Stimulated activated effector memory CD8-positive, alpha-beta T cell treated with anti-CD3 and anti-CD28 coated beads, Interleukin-12 subunit alpha, Interleukin-12 subunit beta, amount 100 ng/mL, for 72 hours (primary cell): ENCODE measurements around the gene SHISA9.
"Not testable (repeated sequence)": the region's sequence is repeated elsewhere in the genome, so short reads cannot be mapped to it uniquely, and the experiment has no call there.

ENCODE experiments used
- ATAC-seq: fragments of 150-1000 bp; cut with Tn5 transposase; 2 replicates; pipeline ENCODE4 v1.10.0; 2021
- DNase-seq, 2 donors: peaks; one replicate each; pipeline ENCODE4 v3.0.0; 2021 to 2022; ENCODE audit warnings: low spot score in 2 of 2
- H3K27ac Mint-ChIP-seq: one replicate; pipeline ENCODE4 v1.8.0; 2022; ENCODE audit warnings: mild to moderate bottlenecking, mixed read lengths
- H3K36me3 Mint-ChIP-seq: one replicate; pipeline ENCODE4 v1.8.0; 2022; ENCODE audit warnings: mild to moderate bottlenecking, mixed read lengths
- H3K4me1 Mint-ChIP-seq: one replicate; pipeline ENCODE4 v1.8.0; 2022; ENCODE audit warnings: mixed read lengths
- H3K4me3 Mint-ChIP-seq: one replicate; pipeline ENCODE4 v1.8.0; 2022; ENCODE audit warnings: mild to moderate bottlenecking, mixed read lengths
- H3K9me3 Mint-ChIP-seq: one replicate; pipeline ENCODE4 v1.8.0; 2022; ENCODE audit warnings: mixed read lengths

The SHISA9 gene

DNA sequence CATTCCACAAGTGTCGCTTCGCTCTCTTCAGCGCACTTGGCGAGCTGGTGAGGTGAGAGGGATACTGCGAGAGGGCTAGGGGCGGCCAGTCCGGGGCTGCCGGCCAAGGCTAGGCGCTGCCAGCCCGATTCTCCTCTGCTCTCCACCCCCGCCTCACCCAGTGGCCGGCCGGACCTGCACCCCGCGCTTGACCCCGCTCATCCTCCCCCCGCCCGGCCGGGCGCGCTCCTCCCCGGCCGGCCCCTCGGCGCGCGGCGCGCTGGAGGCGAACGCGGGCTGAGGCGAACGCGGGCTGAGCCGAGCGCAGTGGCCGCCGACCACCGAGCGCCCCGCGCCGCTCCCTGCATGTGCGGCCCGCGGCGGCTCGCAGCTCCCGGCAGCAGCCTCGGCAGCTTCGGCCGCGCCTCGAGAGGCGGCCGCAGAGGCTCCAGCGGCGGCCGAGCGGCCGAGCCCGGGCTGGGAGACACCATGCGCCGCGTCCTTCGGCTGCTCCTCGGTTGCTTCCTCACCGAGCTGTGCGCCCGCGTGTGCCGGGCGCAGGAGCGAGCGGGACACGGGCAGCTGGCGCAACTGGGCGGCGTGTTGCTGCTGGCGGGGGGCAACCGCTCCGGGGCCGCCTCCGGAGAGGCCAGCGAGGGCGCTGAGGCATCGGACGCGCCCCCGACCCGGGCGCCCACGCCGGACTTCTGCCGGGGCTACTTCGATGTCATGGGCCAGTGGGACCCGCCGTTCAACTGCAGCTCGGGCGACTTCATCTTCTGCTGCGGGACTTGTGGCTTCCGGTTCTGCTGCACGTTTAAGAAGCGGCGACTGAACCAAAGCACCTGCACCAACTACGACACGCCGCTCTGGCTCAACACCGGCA lies at the start of gene SHISA9:
Gene SHISA9, plus strand, starts transcription at position 2 of the 865 bp plus-strand sequence.
- H3K4me1 Mint-ChIP-seq = no peaks in the 10 kb centered on the region
- ATAC-seq = no peak
- no peak within 1 kb of the TSS for H3K4me3 Mint-ChIP-seq
- no peak for DNase-seq
- no peaks in the 10 kb centered on the region for H3K36me3 Mint-ChIP-seq
- no peaks in the 10 kb centered on the region for H3K9me3 Mint-ChIP-seq
- H3K27ac Mint-ChIP-seq = no peak within 1 kb of the TSS

DNA sequence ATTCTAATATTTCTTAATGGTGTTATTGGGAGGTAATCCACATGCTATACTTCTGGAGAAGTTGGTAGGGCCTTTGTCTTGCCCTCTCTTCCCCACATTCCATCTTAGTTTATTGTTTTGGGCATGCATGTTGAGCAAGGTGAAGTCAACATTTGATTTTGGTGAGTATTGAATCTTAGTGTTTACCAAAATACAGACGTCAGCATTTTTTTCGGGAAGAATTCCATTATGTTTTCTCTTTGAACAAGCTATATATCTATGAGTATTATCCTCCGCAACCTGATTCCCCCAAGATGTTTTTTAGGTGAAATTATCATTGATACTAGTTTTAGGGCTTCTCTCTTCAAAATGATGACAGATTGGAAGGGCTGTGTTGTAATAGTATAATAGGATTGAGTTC lies 47.4 kb upstream of the SHISA9 start:
- Mint-ChIP-seq H3K27ac (no peak overlapping the region), H3K9me3 (peaks cover 2% of the 10 kb centered on the region), H3K4me1 (no peaks in the 10 kb centered on the region), H3K4me3 (no peak overlapping the region), H3K36me3 (no peaks in the 10 kb centered on the region)
- no peak for DNase-seq
- ATAC-seq = no peak

- not testable (repeated sequence) for H3K36me3 Mint-ChIP-seq, H3K27ac Mint-ChIP-seq, H3K4me1 Mint-ChIP-seq, ATAC-seq, H3K9me3 Mint-ChIP-seq, DNase-seq, H3K4me3 Mint-ChIP-seq
These were observed 44.0 kb upstream of the SHISA9 start for GRCh38 chr16:12857435-12857834.

DNA sequence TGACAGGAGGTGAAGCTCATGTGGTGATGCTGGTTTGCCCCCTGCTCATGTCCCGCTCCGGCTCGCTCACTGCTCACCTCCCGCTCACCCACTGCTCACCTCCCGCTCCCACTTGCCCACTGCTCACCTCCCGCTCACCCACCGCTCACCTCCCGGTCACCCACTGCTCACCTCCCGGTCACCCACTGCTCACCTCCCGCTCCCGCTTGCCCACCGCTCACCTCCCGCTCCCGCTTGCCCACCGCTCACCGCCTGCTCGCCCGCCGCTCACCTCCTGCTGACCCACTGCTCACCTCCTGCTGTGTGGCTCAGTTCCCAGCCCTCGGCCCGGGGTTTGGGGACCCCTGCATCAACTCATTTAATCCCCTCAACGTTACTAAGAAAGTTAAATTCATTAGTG lies 39.1 kb upstream of the SHISA9 start:
- no peak overlapping the region for H3K27ac Mint-ChIP-seq
- H3K4me3 Mint-ChIP-seq = no peak overlapping the region
- H3K36me3 Mint-ChIP-seq = no peaks in the 10 kb centered on the region
- DNase-seq (no peak), ATAC-seq (no peak)
- H3K4me1 Mint-ChIP-seq = no peaks in the 10 kb centered on the region
- no peaks in the 10 kb centered on the region for H3K9me3 Mint-ChIP-seq

GRCh38 chr16:12862941-12863340 lies 38.5 kb upstream of the SHISA9 start:
- H3K27ac Mint-ChIP-seq = no peak overlapping the region
- no peaks in the 10 kb centered on the region for H3K36me3 Mint-ChIP-seq
- ATAC-seq = no peak
- no peak for DNase-seq
- H3K4me3 Mint-ChIP-seq = no peak overlapping the region
- no peaks in the 10 kb centered on the region for H3K4me1 Mint-ChIP-seq
- H3K9me3 Mint-ChIP-seq = no peaks in the 10 kb centered on the region

DNA sequence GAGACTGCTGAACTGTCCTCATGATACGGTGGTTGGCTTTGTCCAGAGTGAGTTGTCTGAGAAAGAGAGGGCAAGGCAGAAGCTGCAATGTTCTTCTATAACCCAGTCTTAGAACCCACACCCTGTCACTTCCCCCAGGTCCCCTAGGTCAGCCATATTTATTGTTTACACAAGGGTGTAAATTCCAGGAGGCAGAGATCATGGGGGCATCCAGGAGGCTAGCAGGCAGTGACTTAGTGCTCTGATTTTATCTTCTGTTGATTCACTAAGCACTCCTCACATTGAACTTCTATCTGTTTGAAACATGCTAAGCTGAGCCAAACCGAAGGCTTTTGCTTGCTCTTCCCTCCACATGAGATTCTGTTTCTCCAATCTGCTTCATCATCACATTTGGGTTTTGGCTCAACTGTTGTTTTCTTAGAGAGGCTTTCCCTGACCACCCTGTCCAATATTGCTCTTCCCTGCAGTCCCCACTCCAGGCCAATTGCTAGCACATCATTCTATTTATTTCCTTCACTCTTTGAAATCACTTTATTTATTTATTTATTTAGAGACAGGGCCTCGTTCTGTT lies 34.3 kb upstream of the SHISA9 start:
- H3K4me3 Mint-ChIP-seq = no peak overlapping the region
- H3K36me3 Mint-ChIP-seq = no peaks in the 10 kb centered on the region
- no peak for DNase-seq
- H3K27ac Mint-ChIP-seq = no peak overlapping the region
- no peak for ATAC-seq
- no peaks in the 10 kb centered on the region for H3K4me1 Mint-ChIP-seq
- H3K9me3 Mint-ChIP-seq = no peaks in the 10 kb centered on the region

DNA sequence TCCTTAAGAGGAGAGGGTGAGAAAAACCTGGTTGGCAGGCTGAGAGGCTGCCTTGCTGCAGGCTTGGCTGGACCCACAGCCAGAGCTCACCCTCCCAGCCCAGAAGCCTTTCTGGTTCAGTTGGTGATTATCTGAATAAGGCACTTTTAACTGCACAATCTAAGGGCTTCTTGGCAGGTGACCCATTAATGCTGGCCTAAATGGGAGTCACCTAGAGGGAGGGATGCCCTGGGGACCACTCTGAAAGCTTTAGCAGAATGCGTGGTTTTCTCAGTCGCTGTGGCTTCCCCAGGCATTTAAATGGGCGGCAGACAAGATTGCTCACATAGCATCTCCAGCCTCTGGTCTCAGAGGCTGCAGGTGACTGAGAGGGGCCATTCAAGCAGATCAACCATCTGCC lies 33.2 kb upstream of the SHISA9 start:
- no peak overlapping the region for H3K27ac Mint-ChIP-seq
- H3K9me3 Mint-ChIP-seq = no peaks in the 10 kb centered on the region
- H3K4me1 Mint-ChIP-seq = no peaks in the 10 kb centered on the region
- no peak for DNase-seq
- no peak overlapping the region for H3K4me3 Mint-ChIP-seq
- ATAC-seq = no peak
- no peaks in the 10 kb centered on the region for H3K36me3 Mint-ChIP-seq

GRCh38 chr16:12868788-12869187 lies 32.6 kb upstream of the SHISA9 start:
- DNase-seq (no peak), ATAC-seq (no peak)
- Mint-ChIP-seq H3K4me3 (no peak overlapping the region), H3K27ac (no peak overlapping the region), H3K4me1 (no peaks in the 10 kb centered on the region), H3K36me3 (no peaks in the 10 kb centered on the region), H3K9me3 (no peaks in the 10 kb centered on the region)

DNA sequence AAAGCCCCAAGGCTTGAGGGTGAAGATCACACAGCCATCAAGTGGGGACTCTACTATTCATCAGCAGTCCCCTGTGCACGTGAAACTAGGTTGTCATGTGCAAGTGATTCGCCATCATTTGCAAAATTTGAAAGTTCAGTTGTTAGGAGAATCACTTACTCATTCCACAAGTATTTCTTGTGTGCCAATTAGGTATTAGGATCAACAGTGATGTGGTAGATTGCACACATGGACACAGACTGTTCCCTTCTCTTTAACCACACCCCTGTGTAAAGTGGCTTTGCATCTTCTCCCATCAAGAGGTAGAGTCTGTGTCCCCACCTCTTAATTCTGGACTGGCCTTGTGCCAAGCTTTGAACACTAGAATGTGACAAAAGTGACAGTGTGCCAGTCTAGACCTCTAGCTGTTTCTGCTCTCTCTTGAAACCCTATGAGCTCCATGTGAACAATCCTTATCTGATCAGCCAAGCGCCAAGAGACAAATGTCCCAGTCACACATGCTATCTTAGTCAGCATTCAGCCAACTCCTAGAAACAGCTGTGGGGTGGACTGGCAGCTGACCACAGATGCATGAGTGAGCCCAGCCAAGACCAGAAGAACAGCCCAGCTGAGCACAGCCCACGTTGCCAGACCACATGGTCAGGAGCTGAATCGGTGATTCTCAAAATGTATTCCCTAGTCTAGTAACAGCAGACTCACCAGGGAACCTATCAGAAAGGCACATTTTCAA lies 31.5 kb upstream of the SHISA9 start:
- Mint-ChIP-seq H3K36me3 (no peaks in the 10 kb centered on the region), H3K4me3 (no peak overlapping the region), H3K9me3 (no peaks in the 10 kb centered on the region), H3K4me1 (no peaks in the 10 kb centered on the region), H3K27ac (no peak overlapping the region)
- DNase-seq (no peak), ATAC-seq (no peak)

GRCh38 chr16:12871784-12872183 lies 29.6 kb upstream of the SHISA9 start:
- no peak overlapping the region for H3K4me3 Mint-ChIP-seq
- no peaks in the 10 kb centered on the region for H3K9me3 Mint-ChIP-seq
- H3K4me1 Mint-ChIP-seq = no peaks in the 10 kb centered on the region
- no peaks in the 10 kb centered on the region for H3K36me3 Mint-ChIP-seq
- DNase-seq = no peak
- no peak overlapping the region for H3K27ac Mint-ChIP-seq
- ATAC-seq = no peak

DNA sequence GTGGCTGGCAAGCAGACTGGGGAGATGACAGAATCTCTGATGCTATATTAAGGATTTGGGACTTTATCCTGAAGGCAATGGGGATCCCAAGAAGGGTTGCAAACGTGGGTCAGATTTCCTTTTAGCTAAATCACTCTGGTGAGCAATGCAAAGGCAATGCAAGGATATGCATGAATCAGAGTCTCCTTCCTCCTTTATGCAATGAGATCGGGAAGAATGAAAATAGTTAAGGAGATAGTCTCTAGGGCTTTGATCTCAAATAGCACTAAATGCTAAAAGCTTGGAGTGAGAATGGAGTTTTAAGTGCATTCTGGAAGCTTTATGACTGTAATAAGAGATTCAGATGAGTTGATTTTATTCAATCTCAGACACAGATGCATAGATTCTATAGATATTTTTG lies 27.2 kb upstream of the SHISA9 start:
- DNase-seq (no peak), ATAC-seq (no peak)
- no peaks in the 10 kb centered on the region for H3K9me3 Mint-ChIP-seq
- no peak overlapping the region for H3K4me3 Mint-ChIP-seq
- no peak overlapping the region for H3K27ac Mint-ChIP-seq
- H3K4me1 Mint-ChIP-seq = no peaks in the 10 kb centered on the region
- no peaks in the 10 kb centered on the region for H3K36me3 Mint-ChIP-seq

GRCh38 chr16:12876778-12877177 lies 24.6 kb upstream of the SHISA9 start:
- DNase-seq (no peak), ATAC-seq (no peak)
- H3K9me3 Mint-ChIP-seq = no peaks in the 10 kb centered on the region
- H3K27ac Mint-ChIP-seq = no peak overlapping the region
- no peaks in the 10 kb centered on the region for H3K36me3 Mint-ChIP-seq
- no peak overlapping the region for H3K4me3 Mint-ChIP-seq
- no peaks in the 10 kb centered on the region for H3K4me1 Mint-ChIP-seq

GRCh38 chr16:12878973-12879372 lies 22.4 kb upstream of the SHISA9 start:
- no peak for DNase-seq
- Mint-ChIP-seq H3K4me3 (no peak overlapping the region), H3K4me1 (no peaks in the 10 kb centered on the region), H3K36me3 (no peaks in the 10 kb centered on the region), H3K9me3 (no peaks in the 10 kb centered on the region), H3K27ac (no peak overlapping the region)
- no peak for ATAC-seq

GRCh38 chr16:12879812-12880211 lies 21.6 kb upstream of the SHISA9 start:
- no peak overlapping the region for H3K27ac Mint-ChIP-seq
- no peaks in the 10 kb centered on the region for H3K9me3 Mint-ChIP-seq
- H3K4me1 Mint-ChIP-seq = no peaks in the 10 kb centered on the region
- DNase-seq (no peak), ATAC-seq (no peak)
- H3K36me3 Mint-ChIP-seq = no peaks in the 10 kb centered on the region
- no peak overlapping the region for H3K4me3 Mint-ChIP-seq

GRCh38 chr16:12881182-12881581 lies 20.2 kb upstream of the SHISA9 start:
- Mint-ChIP-seq H3K4me3 (no peak overlapping the region), H3K27ac (no peak overlapping the region), H3K36me3 (no peaks in the 10 kb centered on the region), H3K4me1 (no peaks in the 10 kb centered on the region), H3K9me3 (no peaks in the 10 kb centered on the region)
- no peak for DNase-seq
- no peak for ATAC-seq

DNA sequence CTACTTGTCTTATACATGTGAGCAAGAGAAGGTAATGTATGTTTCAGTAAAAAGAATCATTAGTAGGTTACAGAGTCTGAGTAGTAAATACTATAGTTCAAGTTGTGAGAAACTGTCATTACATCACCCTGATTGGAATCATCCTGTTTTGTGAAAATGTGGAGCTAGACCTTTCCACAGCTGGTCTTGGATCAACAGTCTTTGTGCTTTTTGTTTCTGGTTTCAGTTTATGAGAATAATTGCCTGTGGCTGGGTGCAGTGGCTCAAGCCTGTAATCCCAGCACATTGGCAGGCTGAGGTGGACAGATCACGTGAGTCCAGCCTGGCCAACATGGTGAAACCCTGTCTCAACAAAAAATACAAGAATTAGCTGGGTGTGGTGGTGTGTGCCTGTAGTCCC lies 19.7 kb upstream of the SHISA9 start:
- H3K4me1 Mint-ChIP-seq = no peaks in the 10 kb centered on the region
- H3K27ac Mint-ChIP-seq = no peak overlapping the region
- no peak overlapping the region for H3K4me3 Mint-ChIP-seq
- no peak for DNase-seq
- H3K36me3 Mint-ChIP-seq = no peaks in the 10 kb centered on the region
- no peak for ATAC-seq
- H3K9me3 Mint-ChIP-seq = no peaks in the 10 kb centered on the region
